Measurements from ENCODE around the gene FGF12. TPM values are rescaled to one million over a fixed set of nuclear protein-coding genes. Genes with fewer than 3 reads are reported as not detected.

The FGF12 gene
- total RNA-seq, 1 donor from 2014 or later, result 0.63 TPM

DNA sequence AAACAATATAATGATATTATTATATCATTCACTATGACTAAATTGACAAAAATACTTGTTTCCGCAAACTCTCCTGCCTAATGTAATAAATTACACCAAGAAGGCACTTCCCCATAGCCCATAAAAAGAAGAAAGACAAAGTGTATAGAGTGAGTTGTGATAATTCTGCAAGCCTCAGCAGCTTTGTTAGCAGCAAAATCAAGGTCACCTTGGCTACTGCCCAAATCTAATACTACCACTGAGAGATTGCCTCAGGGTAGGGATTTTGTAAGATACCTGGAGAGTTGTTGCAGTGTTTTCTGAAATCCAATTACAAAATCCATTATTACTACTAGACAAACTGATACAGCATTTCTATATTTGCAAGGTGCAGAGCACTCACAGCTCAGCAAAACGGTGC is 503.5 kb downstream of the FGF12 start:
- ATAC-seq (peak; percentile 88), DNase-seq (ENCODE audit: low spot score) (peak; percentile 46)

GRCh38 chr3:192220915-192221314 is 506.4 kb downstream of the FGF12 start:
- ATAC-seq (peak; percentile 87), DNase-seq (ENCODE audit: low spot score) (peak; percentile 68)

DNA sequence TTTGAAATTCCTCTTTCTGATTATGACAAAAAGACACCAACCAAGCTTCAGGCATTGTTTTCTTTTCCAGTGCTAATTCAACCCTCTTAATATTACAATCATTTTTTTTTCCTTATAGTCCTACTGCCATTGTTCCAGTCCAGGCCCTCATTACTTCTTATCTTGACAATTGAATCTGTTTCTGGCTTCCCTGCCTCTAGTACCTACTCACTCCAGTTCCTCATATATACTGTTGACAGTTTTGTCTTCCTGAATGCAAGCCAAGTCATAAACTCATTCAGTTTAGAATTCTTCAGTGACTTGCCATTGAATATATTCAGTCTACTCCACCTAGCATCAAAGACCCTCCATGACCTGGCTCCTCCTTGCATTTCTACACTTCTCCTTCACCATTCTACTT is 507.4 kb downstream of the FGF12 start:
- DNase-seq (ENCODE audit: low spot score) (no peak), ATAC-seq (no peak)

- no peak for DNase-seq (ENCODE audit: low spot score)
- ATAC-seq, result no peak
These were observed 511.3 kb downstream of the FGF12 start for GRCh38 chr3:192216067-192216466.

DNA sequence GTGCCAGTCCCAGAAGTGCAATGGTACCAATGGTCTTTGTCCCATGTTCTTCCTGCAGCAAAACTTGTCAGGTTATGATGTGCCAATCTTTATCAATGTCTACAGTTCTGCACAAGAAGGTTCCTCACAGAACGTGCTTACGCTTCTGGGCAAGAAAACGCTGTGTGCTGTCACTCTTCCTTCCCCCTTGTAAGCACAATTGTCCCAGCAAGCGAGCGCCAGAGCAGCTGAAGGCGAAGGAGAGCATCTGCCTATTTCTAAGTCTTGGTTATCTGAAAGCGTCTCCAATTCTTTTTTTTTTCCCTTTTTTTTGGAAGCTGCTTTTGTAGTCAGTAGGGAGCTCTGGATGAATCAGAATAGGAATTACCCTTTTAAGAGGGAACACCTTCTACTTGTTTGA is 514.4 kb downstream of the FGF12 start:
- ATAC-seq (no peak), DNase-seq (ENCODE audit: low spot score) (no peak)

DNA sequence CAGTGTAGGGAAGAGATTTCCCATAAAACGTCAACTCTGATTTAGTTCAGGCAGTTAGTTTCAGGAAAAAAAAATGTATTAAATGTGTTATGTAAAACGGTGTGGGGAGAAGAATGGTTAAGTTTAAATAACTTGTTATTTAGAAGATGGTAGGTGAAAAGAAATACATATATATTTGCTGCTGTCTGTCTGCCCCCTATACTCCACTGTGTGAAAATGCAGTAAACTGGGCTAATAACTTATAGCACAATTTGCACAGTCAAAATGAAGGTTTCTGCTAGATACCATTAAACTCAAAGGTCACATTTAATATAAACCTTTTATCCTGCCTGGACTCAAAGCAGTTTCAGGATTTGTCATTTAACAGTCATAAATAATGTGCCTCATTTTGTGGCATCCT is 515.0 kb downstream of the FGF12 start:
- ATAC-seq (no peak), DNase-seq (ENCODE audit: low spot score) (no peak)

DNA sequence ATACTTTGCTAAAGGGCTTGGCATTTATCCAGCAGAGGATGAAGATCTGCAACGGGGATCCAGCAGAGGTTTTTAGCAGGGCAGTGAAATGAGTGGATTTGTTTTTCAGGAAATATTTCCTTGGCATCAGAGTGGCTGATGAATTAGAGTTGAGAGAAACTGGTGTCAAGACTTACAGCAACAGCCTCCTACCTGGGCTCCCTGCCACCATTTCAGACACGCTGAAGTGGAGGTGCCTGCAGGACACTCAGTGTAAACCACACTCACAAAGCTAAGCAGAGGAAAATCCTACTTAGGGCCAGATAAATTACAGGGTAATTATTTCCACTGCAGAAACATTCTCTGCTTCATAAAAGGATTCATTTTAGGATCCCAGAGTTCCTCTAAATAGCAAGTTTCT is 519.7 kb downstream of the FGF12 start:
- no peak for ATAC-seq

DNA sequence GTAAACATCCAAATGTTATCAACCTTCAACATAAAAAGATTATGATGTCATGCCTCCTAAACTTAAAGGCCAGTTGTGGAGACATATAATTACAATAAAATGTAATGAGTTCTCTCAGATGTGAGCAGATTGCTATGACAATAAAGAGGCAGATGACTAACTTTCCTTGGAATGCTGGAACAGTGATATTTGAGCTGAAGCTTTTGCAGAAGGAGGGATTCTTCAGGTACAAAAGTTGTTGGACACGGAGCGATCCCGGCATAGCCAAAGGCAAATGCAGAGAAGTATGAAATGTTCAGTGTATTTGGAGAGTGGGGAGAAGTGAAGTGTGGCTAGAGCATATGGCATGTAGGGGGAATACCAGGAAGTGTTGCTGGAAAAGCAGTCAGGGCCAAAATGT is 520.1 kb downstream of the FGF12 start:
- no peak for ATAC-seq
- DNase-seq (ENCODE audit: low spot score), result no peak

More for the DNA sequence above, 519.7 kb downstream of the FGF12 start:
- no peak for DNase-seq (ENCODE audit: low spot score)

DNA sequence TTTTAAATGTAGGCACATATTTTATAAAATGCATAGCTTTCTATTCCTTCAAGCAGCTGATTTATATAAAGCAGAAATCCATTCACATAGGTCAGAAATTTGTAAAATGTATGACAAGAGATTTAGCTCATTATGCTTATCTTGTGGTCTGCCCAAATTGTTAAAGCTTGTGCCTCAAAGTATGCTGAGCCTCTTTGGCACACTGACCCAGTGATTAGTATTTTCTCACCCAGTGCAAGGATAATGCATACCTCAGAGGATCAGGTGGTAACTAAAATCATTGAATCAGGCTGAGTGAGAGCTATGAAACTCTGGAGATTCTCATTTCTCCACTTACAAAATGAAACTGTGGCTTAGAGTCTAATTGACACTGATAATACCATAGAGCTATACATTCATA is 533.3 kb downstream of the FGF12 start:
- DNase-seq (ENCODE audit: low spot score), result no peak
- no peak for ATAC-seq

GRCh38 chr3:192188218-192188835 is 539.0 kb downstream of the FGF12 start:
- peak; percentile 64 for DNase-seq (ENCODE audit: low spot score)
- peak; percentile 93 for ATAC-seq

- DNase-seq (ENCODE audit: low spot score) (no peak), ATAC-seq (no peak)
These were observed 539.8 kb downstream of the FGF12 start for GRCh38 chr3:192187485-192188051.

DNA sequence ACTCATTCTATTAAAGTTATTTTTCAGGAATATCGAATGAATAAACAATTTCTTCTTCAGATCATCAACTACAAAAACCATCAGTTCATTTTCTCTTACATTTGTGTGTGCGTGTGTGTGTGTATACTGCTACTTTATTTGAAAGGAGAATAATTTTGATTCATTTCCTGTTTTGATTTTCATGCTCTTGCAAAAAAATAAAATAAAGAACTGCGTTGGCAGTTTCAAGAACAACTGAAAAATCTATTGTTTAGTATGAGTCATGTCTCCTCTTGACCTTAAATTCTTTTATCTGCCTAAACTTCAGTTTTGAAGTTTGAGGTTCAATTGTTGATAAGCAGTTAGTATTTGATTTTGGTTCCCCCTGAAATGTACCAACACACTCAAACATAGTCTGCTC is 540.8 kb downstream of the FGF12 start:
- DNase-seq (ENCODE audit: low spot score), result no peak
- ATAC-seq, result no peak

DNA sequence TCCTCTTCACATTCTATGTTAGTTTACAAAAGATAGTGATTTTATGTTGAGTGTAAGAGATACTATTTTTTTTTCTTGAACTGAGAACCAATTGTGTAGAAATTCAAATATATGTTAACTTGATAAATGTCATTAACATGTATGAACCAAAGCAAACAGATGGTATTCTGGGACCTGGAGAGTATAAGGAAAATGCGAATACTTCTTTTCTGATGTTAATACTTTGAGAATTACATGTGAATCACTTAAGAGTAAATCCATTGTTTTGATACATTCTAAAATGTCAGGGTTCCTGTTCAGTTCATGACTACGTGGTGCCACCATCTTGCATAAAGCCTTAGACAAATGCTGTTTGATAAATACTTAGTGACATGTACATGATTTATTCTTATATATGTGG is 541.3 kb downstream of the FGF12 start:
- DNase-seq (ENCODE audit: low spot score), result no peak
- ATAC-seq, result no peak

DNA sequence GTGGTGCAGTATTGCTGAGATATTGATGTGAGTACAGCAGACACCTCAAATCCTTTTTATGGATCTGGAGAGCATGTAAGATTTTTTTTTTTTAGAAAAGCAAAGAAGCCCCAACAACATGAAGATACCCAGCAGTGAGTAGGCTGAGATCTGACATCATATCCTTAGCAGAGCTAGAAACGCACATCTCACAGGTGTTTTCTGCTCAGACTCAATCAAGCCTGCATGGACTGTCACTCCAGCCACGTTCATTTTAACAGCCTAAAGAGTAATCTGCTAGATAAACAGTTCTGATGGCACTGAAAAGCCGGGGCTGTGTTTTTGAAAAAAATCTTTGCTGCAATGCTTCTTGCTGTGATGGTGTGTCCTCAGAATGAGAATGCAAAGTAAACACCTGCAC is 544.2 kb downstream of the FGF12 start:
- no peak for ATAC-seq
- no peak for DNase-seq (ENCODE audit: low spot score)

- ATAC-seq, result no peak
- no peak for DNase-seq (ENCODE audit: low spot score)
These were observed 546.2 kb downstream of the FGF12 start for GRCh38 chr3:192181151-192181550.

- DNase-seq (ENCODE audit: low spot score), result no peak
- no peak for ATAC-seq
These were observed 550.0 kb downstream of the FGF12 start for GRCh38 chr3:192177383-192177782.

- ATAC-seq (no peak), DNase-seq (ENCODE audit: low spot score) (no peak)
These were observed 553.1 kb downstream of the FGF12 start for GRCh38 chr3:192174283-192174682.

DNA sequence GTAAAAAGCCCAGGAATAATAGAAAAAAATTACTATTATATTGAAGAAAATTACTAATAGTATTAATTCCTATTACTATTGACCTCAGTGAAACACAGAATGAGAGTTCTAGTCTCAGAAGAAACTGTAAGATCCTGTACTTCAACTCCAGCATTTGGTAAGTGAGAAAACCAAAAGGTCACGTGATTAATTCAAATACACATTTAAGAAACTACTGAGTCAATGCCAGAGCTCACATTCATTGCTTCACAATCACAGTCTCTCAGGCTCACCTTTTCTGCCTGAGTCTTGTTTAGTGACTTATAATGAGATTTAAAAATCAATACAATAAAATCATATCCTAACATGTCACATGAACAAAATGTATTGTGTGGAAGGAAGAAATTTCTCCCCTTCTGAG is 556.1 kb downstream of the FGF12 start:
- ATAC-seq (no peak), DNase-seq (ENCODE audit: low spot score) (no peak)

- ATAC-seq, result no peak
- DNase-seq (ENCODE audit: low spot score), result no peak
These were observed 556.7 kb downstream of the FGF12 start for GRCh38 chr3:192170659-192171058.

DNA sequence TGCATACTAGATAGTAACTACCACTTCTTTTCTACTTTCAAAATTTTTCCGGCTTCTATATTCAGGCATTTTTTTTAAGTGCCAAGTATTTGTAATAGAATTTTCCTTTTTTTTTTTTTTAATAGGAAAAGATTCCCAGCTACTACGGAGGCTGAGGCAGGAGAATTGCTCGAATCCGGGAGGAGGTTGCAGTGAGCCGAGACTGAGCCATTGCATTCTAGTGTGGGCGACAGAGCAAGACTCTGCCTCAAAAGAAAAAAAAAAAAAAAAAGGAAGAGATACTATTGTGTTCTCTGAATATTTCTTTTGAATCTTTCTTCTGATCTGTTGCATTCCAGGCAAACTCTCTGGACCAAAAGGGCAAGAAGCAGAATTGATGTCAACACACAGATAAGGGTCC is 557.3 kb downstream of the FGF12 start:
- no peak for ATAC-seq

GRCh38 chr3:192169332-192169915 is 557.9 kb downstream of the FGF12 start:
- no peak for DNase-seq (ENCODE audit: low spot score)
- ATAC-seq, result peak; percentile 37

More for the DNA sequence above, 557.3 kb downstream of the FGF12 start:
- no peak for DNase-seq (ENCODE audit: low spot score)

DNA sequence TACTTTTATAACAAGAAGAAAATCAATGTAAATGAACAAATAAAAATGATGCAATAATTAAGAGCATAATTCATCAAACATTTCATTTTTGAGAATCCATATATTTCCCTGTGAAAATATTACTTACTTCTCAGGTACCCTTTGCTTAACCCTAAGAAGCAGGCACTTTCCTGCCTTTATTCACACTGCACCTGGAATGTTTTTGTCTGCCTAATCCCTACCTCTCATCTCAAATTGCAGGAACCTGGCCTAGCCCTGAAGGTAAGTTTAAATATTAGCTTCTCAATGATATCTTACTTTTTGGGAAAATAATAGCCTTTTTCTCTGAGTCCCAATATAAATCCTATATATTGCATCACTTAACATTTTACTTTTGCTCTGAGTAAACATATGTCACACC is 559.1 kb downstream of the FGF12 start:
- ATAC-seq, result no peak
- DNase-seq (ENCODE audit: low spot score), result no peak

DNA sequence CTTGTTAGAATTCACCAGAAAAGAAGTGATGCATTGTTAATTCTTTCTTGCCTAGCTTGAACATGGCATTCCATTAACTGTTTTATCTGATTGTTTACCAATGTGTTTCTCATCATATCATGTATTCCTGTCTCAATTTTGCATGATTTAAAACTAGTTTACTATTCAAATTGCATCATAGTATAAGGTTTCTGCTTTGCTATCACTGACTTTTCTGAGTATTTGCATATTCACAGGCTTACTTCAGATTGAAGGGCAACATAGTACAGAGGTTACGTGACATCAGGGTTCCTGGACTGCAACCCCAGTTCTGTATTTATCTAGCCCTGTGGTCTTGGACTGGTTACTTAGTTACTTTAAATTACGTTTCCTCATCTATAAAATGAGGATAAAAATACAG is 561.8 kb downstream of the FGF12 start:
- no peak for ATAC-seq
- DNase-seq (ENCODE audit: low spot score), result no peak
